Astrocyte of the spinal cord (primary cell): Measurements from ENCODE around the gene VRK1.

Experiments used
- DNase-seq: peaks from one replicate; pipeline ENCODE4 v3.0.0; 2011; ENCODE audit warnings: low read depth, low spot score
- H3K4me3 ChIP-seq: 2 replicates; pipeline ENCODE4 v1.5.1; 2011; ENCODE audit warnings: low read depth, mild to moderate bottlenecking, low read length, moderate library complexity
- in situ Hi-C: cut with HindIII; loops from 2 replicates; pipeline ENCODE4 v1.10.0; 2017; ENCODE audit warnings: low sequenced_read_pairs
- TF ChIP-seq, protein P1 (sequence below): IDR thresholded peaks from 2 replicates; pipeline ENCODE4 v1.5.1; 2012; ENCODE audit warnings: low read depth, mild to moderate bottlenecking, low read length, inconsistent platforms

The VRK1 gene

DNA sequence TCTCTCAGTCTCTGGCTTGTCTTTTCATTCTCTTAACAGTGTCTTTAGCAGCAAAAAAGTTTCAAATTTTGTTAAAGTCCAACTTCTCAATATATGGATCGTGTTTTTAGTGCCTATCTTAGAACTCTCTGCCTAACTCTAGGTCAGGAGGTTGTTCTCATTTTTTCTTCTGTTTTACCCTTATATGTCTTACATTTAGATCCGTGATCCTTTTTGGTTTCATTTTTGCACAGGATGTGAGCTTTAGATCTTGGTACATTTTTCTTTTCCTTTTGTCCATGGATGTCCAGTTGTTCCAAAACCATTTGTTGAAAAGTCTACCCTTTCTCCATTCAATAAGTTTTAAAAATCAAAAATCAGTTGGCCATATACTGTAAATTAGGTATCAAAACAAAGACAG is 6.8 kb downstream of the VRK1 start:
- in situ Hi-C loops: no loop called here
- no peak overlapping the region for H3K4me3 ChIP-seq
- no peak for DNase-seq
- TF ChIP-seq, protein P1, sequence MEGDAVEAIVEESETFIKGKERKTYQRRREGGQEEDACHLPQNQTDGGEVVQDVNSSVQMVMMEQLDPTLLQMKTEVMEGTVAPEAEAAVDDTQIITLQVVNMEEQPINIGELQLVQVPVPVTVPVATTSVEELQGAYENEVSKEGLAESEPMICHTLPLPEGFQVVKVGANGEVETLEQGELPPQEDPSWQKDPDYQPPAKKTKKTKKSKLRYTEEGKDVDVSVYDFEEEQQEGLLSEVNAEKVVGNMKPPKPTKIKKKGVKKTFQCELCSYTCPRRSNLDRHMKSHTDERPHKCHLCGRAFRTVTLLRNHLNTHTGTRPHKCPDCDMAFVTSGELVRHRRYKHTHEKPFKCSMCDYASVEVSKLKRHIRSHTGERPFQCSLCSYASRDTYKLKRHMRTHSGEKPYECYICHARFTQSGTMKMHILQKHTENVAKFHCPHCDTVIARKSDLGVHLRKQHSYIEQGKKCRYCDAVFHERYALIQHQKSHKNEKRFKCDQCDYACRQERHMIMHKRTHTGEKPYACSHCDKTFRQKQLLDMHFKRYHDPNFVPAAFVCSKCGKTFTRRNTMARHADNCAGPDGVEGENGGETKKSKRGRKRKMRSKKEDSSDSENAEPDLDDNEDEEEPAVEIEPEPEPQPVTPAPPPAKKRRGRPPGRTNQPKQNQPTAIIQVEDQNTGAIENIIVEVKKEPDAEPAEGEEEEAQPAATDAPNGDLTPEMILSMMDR: no peak

DNA sequence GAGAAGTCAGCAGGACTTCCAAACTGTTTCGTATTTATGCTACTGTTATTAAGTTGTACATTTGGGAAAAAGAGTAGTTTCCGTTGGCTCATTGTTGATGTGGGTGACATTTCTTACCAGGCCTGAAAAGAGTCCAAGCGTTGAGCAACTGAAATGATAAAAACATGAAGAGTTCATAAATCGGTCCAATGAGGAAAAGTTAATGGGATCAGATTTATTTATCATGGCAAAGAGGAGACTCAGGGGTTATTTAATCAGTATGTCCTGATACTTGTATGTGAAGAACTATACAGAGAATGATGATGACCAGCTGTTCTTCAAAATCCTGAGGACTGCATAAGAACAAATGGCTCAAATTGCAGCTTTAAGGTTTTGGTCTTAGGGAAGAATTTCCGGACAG is 7.7 kb downstream of the VRK1 start:
- no peak for DNase-seq
- in situ Hi-C loops: no loop called here
- H3K4me3 ChIP-seq: no peak overlapping the region
- TF ChIP-seq, protein P1: no peak

DNA sequence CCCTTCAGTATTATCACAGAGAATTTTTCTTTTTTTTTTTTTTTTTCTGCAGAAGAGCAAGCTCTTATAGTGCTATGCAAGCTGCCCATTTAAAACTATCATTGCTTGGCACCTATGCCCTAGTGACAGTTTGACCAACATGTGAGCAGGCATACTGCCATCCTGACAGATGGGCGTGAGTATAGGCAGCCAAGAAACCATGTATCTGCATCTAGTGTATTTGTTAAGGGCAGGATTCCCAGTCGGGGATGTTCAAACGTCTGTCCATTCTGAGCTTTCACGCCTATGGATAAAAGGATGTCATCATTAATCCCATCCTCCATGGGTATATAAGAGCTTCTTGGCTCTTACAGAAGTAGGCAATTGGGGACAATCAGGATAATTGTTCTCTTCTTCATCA is 8.8 kb downstream of the VRK1 start:
- TF ChIP-seq, protein P1: no peak
- H3K4me3 ChIP-seq: no peak overlapping the region
- in situ Hi-C loops: no loop called here
- DNase-seq: no peak

DNA sequence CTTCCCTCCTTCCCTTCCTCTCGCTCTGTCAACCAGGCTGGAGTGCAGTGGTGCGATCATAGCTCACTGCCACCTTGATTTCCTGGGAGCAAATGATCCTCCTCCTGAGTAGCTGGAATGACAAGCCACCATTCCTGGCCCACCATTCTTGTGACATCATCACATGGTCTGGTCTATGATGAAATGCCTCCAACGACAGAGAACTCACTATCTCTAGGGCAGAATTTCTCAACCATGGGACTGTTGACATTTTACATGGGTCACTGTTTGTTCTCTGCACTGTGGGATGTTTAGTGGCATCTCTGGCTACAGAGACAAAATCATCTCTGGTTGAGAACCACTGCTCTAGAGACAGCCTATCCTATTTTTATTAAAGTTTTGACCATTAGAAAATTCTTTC is 9.7 kb downstream of the VRK1 start:
- DNase-seq: no peak
- no peak overlapping the region for H3K4me3 ChIP-seq
- in situ Hi-C loops: no loop called here
- TF ChIP-seq, protein P1: no peak

DNA sequence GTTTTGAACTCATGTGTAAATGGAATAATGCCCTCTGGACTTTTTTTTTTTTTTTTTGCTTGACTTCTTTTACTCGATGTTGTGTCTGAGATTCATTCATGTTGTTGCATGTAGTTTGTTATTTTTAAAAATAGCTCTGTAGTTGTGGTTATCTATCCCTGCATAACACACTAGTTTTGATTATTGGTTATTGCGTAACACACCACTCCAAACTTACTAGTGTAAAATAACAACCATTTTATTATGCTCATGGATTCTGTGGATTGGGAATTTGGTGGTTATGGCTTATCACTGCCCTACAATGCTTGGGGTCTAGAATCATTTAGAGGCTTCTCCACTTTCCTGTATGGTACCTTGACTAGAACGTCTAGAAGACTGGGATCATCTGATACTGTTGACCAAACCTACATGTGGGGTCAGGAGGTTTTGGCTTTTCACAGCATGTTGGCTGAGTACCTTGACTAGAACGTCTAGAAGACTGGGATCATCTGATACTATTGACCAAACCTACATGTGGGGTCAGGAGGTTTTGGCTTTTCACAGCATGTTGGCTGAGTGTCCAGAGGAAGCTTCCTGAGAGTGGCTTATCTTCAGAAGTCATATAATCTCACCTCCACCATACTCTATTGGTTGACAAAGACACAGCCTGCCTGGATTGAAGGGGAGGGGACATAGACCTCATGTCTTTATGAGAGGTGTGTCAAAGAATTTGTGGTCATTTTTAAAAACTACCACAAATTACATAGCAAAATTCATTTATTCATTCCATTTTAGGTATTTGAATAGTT is 11.6 kb downstream of the VRK1 start:
- in situ Hi-C loops: no loop called here
- TF ChIP-seq, protein P1: no peak
- no peak for DNase-seq
- no peak overlapping the region for H3K4me3 ChIP-seq

DNA sequence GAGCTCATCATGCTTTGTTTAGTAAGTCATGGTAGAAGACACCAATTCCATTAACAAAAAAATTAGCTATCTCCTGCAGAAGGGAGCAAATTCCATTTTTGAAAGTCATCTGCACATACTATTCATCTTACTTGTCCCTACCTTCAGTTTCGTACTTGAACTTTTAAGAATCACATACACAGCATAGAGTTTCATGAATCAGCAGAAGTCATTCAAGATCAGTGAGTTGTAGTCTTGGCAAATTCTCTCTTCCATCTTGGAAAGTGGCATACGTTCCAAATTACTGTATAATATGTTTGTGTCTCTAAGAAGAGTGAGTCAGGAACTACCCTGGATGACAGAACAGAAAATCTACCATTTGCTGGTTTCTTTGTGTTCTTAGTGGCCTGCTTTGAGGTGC is 14.1 kb downstream of the VRK1 start:
- TF ChIP-seq, protein P1: no peak
- in situ Hi-C loops: no loop called here
- no peak overlapping the region for H3K4me3 ChIP-seq
- DNase-seq: peak; percentile 73
